Chondrocyte (in vitro differentiated cells): ENCODE results near the gene PRKAA2. TPM values are rescaled to one million over a fixed set of nuclear protein-coding genes. Genes with fewer than 3 reads are reported as not detected.

Source experiments
- DNase-seq: peaks from one replicate; pipeline ENCODE4 v3.0.0; 2021; ENCODE audit warnings: mixed read lengths, low spot score
- H3K27ac Mint-ChIP-seq: one replicate; pipeline ENCODE4 v1.8.0; 2021; ENCODE audit warnings: mild to moderate bottlenecking, moderate library complexity, mixed read lengths; ENCODE audit not compliant: unreplicated experiment
- H3K27me3 Mint-ChIP-seq: 2 replicates; pipeline ENCODE4 v1.8.0; 2021; ENCODE audit warnings: low read depth, mixed read lengths
- H3K36me3 Mint-ChIP-seq: 2 replicates; pipeline ENCODE4 v1.8.0; 2021; ENCODE audit warnings: low read depth, mixed read lengths
- H3K4me1 Mint-ChIP-seq: 2 replicates; pipeline ENCODE4 v1.8.0; 2021; ENCODE audit warnings: low read depth, mild to moderate bottlenecking, mixed read lengths
- H3K4me3 Mint-ChIP-seq: one replicate; pipeline ENCODE4 v1.8.0; 2021; ENCODE audit warnings: mild to moderate bottlenecking, moderate library complexity, mixed read lengths; ENCODE audit not compliant: unreplicated experiment
- H3K9me3 Mint-ChIP-seq: 2 replicates; pipeline ENCODE4 v1.8.0; 2021; ENCODE audit warnings: low read depth, mixed read lengths
- total RNA-seq: library from RNA; stranded (reverse); gene quantifications from 3 replicates; pipeline ENCODE4 v1.2.1, GENCODE V29; 2021
- TF ChIP-seq, protein P1 (sequence below): fragments of 200-600 bp; sonication (generic); IDR thresholded peaks from 2 replicates; pipeline ENCODE4 v1.5.0; 2021; ENCODE audit warnings: antibody characterized with exemption, mild to moderate bottlenecking, moderate library complexity

PRKAA2 gene
- total RNA-seq, 1 donor from 2014 or later: 3.4 TPM

DNA sequence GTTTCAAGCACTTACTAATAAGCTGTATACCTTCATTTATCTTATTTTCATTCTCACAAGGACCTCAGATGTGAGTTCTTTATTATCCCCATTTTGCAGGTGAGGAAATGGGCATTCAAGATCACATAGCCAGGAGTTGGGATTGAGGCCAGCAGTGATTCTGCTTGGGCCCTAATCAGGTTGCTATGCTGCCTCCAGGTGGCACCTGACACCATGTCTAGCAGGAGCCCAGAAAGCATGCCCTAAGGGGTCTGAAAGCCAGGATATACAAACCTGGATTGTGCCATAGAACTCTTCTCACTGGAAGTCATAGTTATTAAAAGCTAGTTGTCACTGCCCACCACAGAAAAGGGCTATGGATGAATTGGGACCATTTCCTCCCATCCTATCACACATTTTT is 113.0 kb downstream of the PRKAA2 start:
- Mint-ChIP-seq H3K4me1 (peaks cover 3% of the 10 kb centered on the region), H3K9me3 (no peaks in the 10 kb centered on the region), H3K27ac (no peak overlapping the region), H3K27me3 (no peaks in the 10 kb centered on the region), H3K36me3 (no peaks in the 10 kb centered on the region), H3K4me3 (no peak overlapping the region)
- no peak for DNase-seq
- TF ChIP-seq, protein P1, sequence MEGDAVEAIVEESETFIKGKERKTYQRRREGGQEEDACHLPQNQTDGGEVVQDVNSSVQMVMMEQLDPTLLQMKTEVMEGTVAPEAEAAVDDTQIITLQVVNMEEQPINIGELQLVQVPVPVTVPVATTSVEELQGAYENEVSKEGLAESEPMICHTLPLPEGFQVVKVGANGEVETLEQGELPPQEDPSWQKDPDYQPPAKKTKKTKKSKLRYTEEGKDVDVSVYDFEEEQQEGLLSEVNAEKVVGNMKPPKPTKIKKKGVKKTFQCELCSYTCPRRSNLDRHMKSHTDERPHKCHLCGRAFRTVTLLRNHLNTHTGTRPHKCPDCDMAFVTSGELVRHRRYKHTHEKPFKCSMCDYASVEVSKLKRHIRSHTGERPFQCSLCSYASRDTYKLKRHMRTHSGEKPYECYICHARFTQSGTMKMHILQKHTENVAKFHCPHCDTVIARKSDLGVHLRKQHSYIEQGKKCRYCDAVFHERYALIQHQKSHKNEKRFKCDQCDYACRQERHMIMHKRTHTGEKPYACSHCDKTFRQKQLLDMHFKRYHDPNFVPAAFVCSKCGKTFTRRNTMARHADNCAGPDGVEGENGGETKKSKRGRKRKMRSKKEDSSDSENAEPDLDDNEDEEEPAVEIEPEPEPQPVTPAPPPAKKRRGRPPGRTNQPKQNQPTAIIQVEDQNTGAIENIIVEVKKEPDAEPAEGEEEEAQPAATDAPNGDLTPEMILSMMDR: no peak

- no peaks in the 10 kb centered on the region for H3K9me3 Mint-ChIP-seq
- peaks cover 3% of the 10 kb centered on the region for H3K4me1 Mint-ChIP-seq
- no peak for DNase-seq
- H3K27me3 Mint-ChIP-seq: no peaks in the 10 kb centered on the region
- H3K4me3 Mint-ChIP-seq: no peak overlapping the region
- no peaks in the 10 kb centered on the region for H3K36me3 Mint-ChIP-seq
- TF ChIP-seq, protein P1: no peak
- H3K27ac Mint-ChIP-seq: no peak overlapping the region
Observed at GRCh38 chr1:56758794-56759193, 113.7 kb downstream of the PRKAA2 start.

Other genes starting within 250 kb of the PRKAA2 start
- gene PLPP3, start 65.8 kb upstream of the PRKAA2 start, total RNA-seq: 20.2 to 20.5 TPM (median 20.4 TPM) in 3 replicates
- gene FYB2, start 174.1 kb downstream of the PRKAA2 start, total RNA-seq: 0.10 TPM in 1 of 3 replicates, not detected in the others
- not detected in 3 replicates for gene C8A, start 209.5 kb downstream of the PRKAA2 start, total RNA-seq